Measurements from ENCODE around the gene PRKN. TPM values are rescaled to one million over a fixed set of nuclear protein-coding genes. Genes with fewer than 3 reads are reported as not detected.

The PRKN gene
- total RNA-seq, 4 donors from 2014 or later: 9.6 to 17.0 (median 11.6) TPM

DNA sequence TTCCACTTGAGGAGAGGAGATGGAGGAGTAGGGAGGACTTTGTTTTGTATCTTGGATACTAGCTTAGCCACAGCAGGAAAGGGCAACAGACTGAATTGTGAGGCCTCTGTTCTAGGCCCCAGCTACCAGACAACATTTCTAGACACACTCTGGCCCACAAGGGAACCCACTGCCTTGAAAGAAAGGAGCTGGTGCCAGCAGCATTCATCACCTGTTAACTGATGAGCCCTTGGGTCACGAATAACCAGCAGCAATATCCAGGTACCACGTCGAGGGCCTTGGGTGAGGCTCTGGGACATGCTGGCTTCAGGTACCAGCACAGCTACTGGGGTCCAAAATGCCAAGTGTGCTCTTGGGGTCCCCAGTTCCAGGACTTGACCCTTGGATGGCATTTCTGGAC lies 165.5 kb downstream of the PRKN start:
- TF ChIP-seq, protein P1, sequence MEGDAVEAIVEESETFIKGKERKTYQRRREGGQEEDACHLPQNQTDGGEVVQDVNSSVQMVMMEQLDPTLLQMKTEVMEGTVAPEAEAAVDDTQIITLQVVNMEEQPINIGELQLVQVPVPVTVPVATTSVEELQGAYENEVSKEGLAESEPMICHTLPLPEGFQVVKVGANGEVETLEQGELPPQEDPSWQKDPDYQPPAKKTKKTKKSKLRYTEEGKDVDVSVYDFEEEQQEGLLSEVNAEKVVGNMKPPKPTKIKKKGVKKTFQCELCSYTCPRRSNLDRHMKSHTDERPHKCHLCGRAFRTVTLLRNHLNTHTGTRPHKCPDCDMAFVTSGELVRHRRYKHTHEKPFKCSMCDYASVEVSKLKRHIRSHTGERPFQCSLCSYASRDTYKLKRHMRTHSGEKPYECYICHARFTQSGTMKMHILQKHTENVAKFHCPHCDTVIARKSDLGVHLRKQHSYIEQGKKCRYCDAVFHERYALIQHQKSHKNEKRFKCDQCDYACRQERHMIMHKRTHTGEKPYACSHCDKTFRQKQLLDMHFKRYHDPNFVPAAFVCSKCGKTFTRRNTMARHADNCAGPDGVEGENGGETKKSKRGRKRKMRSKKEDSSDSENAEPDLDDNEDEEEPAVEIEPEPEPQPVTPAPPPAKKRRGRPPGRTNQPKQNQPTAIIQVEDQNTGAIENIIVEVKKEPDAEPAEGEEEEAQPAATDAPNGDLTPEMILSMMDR (IDR thresholded peaks at IDR 0.05; ENCODE audit: low read depth): no peak

DNA sequence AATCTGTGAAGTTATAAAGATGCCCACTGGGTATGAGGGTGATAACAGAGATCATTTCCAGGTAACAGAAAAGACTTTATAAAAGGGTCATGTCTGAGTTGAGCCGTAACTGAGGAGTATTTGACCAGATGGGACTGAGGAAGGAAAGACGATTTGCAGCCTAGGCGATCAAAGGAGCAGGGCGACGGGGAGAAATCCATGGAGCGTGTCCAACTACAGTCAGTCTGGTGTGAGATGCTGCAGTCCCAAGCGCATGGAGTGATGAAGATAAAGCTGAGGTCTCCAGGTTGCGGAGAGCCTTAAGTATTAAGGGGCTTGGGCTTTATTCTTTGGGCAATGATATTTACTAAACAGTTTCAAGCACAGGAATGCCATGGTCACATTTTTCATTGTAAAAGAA lies 166.7 kb downstream of the PRKN start:
- TF ChIP-seq, protein P1 (IDR thresholded peaks at IDR 0.05; ENCODE audit: low read depth): no peak

GRCh38 chr6:162554531-162554930 lies 173.0 kb downstream of the PRKN start:
- TF ChIP-seq, protein P1 (IDR thresholded peaks at IDR 0.05; ENCODE audit: low read depth): no peak

DNA sequence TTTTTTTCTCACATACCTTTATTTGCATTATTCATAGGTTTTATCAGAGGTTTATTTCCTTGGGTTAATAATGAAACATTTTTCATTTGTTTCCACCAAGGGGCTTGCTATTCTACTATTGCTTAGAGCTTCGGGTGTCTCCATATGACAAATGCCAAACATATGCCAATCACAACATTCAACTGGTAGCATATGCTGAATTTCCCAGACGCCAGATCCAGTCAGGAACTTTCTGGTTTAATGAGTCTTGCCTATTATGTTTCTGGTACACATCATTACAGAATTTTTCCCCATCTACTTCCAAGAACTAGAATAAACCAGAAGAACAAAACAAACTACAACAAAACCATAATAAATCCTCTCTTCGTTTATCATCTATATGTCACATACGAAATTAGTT lies 180.7 kb downstream of the PRKN start:
- TF ChIP-seq, protein P1 (IDR thresholded peaks at IDR 0.05; ENCODE audit: low read depth): no peak

GRCh38 chr6:162543221-162543620 lies 184.3 kb downstream of the PRKN start:
- TF ChIP-seq, protein P1 (IDR thresholded peaks at IDR 0.05; ENCODE audit: low read depth): no peak

DNA sequence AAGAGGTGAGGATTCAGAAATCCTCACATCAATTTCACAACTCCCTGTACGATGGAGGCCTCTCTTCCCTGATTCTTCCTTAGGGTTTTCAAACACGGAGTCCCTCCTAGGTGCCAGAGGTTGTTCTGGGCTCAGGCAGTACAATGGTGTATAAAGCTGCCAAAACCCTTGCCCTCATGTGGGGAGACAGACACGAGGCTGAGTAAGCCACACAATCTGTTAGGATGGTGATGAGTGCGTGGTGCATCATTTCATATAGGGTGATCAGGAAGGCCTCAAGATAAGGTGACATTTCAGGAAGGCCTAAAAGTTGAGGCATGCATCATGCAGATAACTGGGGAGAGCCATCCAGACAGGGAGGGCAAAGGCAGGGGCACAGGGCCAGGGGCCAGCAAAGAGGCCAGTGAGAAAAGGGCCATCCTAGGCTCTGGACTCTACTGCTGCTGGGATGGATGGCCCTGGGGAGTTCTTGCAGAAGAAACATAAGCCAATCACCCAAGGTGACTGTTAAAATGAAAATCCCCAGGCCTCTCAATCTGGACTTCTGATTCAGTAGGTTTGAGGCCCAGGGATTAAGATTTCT lies 186.5 kb downstream of the PRKN start:
- TF ChIP-seq, protein P1 (IDR thresholded peaks at IDR 0.05; ENCODE audit: low read depth): no peak

DNA sequence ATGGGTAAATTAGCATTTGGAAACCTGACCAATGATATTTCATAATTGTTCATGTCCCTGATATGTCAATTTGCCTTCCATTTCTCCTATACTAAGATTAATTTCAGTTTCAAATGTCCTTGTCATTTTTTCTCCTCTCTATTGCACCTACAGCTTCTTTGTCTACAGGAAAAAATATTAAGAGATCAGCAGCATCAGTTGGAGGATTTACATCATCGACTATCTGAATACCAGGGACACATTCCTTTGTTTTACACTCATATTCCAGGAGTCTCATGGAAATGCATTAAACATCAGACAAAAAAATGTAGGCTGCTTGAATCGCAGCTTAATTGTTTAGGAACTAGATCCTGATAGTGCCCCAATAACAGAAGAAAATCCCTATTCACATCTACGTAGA lies 188.2 kb downstream of the PRKN start:
- TF ChIP-seq, protein P1 (IDR thresholded peaks at IDR 0.05; ENCODE audit: low read depth): no peak
